ENCODE results near the gene E2F6.
"Not testable (repeated sequence)": the region's sequence is repeated elsewhere in the genome, so short reads cannot be mapped to it uniquely, and the experiment has no call there.

Gene E2F6

DNA sequence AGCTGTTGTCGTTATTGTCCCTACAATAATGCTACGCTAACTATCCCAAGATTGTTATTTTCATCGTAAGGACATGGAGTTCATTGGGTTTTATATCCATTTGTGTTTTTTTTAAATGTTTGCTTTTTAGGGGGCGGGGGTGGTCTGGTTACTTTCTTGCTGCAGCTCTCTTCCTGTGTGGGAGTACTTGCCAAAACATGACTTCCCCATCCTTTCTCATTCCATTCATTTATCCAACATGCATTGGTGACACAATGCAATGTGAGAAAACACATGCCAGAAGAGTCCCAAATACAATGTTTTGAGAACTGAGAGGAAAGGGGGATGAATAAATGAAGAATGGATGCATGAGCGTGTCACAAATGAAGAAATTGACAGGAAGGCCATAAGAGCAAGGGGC, 55.9 kb downstream of the E2F6 start:
- DNase-seq = no peak

DNA sequence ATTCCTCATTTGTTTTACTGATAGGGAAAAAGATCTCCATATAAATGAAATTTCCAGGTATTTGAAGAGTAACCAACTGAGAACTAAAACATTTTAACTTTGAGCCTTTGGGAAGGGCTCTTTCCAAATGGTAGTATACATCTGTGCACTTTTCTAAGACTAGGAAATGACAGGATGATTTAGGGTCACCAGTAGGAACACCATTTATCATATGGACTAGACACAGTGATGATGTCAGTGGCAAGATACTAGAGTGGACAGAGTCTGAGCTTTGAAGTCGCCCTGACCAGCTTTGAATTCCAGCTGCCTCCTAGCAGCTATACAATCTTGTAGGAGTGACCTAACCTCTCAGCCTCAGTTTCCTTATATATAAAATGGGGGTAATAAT, 56.4 kb downstream of the E2F6 start:
- no peak for DNase-seq

DNA sequence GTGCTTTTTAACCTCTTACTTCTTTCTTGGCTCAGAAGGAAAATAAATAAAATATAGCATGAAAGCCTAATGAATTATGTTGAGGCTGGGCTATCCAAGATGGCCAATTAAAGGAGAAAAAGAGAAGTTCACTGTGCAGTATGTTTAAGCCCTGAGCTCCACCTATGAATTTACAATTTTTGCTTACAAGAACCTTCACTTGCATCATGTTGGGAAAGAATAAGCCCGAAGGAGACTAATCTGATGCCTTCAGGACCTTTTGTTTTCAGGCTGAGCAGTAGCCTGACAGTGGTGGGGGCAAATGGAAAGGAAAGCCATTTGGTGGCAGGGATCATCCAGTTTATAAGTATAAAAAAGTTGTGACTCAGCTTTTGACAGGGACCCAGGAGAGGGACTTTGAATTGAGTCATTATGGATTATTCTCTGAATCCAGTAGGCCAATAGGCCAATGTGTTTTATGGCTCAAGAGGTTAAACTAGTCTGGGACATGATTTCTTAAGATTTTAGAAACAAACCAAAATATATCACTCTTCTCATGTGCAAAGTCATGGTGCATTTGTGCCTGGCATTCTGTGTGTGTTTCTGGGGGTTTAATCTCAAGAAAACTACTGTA, 56.9 kb downstream of the E2F6 start:
- DNase-seq = no peak

DNA sequence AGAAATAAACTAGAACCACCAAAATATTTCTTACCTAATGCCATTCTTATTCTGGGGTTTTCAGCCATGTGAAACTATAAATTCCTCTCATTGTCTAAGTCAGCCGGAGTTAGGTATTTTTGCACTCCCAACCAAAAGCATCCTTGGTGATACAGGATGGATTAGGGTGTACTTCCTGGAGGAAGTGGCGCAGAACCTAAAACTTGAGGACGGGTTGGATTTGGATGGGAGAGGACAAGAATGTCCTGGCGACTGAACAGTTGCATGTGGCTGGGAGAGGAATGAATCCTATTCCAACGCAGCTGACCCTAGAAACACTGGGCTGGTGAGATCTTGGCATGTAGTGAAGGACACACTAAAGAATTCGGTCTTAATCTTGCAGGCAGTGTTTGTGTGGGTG, 58.5 kb downstream of the E2F6 start:
- no peak for DNase-seq

DNA sequence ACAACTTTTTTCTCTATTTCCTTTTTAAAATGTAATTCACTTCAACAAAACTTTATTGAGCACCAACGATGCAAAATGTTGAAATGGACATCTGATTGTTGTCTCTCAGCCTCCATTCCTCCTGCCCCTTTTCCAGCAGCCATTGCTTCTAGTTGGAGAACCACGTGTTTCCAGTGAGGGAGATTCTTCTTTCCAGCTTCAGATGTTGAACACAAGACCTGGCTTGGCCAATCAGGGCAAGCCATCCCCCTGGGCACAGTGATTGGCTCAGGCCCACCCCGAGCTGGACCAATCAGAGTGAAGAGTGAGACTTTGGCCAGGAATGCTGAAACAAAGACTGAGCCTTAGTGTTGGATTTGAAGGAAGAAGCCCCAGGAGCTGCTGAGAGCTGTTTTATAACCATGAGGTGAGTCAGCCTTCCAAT, 59.0 kb downstream of the E2F6 start:
- no peak for DNase-seq

DNA sequence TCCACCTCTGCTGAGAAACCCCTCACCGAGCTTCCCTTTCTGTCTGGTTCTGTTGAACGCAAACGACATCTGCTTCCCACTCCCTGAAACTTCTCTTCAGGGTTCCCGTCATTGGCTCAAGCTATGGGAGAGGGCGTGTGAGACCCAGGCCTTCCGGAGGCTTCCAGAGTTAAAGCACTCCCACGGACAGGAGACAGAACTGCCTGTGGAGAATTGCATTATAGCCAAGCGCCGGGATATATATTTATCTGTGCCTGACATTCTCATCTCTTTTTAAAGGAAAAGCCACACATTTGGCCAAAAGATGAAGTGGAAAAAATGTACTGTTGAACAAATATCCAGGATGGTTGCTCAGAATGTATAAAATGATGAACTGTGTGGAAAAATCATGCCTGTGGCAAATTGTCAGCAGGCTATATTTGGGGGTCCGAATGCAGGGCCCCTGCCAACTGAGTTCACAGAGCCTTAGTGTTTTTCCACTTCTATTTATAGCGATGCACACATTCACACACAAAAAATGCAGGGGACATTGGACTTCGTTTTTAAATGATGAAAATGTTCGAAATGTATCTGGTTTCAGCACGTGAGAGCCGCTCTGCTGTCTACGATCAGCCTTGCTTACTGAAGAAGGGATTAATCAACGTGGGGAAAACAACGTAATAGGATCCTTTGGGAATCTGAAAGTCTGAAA, 59.5 kb downstream of the E2F6 start:
- no peak for DNase-seq

DNA sequence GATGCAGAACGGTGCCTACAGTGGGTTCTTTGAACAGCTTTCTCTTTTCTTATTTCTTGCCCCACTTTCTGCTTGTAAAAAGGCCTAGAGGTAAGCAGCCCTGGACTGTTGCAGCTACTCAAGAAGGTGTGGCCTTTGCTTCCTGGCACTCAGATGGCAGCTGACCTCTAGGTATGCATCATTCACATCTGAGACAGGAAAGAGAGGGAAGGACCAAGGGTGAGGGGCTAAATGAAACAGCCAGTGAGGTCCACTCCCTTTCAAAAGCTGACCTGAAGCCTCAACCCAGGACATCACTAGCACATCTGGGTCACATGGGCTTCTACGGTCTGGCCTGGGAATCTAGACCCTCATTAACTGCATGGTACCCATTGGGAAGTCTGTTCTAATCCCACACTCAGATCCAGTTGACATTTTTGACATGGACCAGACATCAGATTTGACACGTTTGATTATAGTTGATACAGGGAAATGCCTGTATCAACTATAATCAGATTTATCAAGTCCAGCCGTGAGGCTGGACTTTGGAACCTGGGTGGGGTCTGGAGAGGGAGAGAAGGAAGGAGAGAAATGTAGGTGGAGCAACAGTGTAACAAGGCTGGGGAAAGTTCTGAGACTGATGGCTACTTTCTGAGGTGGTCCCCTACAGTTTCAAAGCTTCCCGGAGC, 60.2 kb downstream of the E2F6 start:
- no peak for DNase-seq

DNA sequence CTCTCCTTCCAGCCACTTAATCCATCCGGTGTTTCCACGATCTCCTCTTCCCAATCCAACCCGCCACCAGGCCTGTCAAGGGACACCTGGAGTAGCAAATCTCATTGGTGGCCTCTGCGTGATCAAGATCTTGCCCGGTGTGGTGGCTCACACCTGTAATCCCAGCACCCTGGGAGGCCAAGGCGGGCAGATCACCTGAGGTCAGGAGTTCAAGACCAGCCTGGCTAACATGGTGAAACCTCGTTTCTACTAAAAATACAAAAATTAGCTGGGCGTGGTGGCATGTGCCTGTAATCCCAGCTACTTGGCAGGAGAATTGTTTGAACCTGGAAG, 60.9 kb downstream of the E2F6 start:
- not testable (repeated sequence) for DNase-seq

DNA sequence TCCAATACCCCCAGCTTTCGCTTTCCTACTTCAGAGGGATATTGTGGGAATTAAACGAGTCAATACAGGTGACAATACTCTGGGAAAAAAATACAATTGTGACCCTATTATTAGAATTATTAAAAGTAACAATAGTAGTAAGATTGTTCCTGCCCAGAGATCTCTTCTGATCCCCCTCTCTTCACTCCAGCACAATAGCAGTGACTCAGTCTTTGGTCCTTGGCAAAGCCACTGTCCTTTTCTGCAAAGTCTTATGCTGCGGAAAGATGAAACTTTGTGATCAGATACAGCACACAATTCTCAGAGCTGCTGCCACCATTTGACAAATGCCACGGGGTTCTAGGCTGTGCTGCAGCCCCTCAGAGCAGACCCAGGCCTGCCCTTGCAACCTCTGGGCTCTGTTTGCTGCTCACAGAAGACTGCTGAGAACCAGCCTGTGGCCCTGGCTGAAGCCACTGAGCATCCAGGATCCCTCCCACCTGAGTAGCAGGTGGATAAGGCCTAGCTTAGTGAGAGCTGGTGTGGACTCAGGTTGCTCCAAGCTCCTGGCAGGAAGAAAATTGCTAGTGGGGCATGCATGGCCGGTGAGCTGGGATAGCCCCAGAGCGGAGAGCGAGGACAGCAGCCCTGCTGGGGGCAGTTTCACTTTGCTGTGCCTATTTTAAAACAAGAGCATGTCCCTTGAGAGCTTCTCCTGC, 61.4 kb downstream of the E2F6 start:
- DNase-seq = no peak

DNA sequence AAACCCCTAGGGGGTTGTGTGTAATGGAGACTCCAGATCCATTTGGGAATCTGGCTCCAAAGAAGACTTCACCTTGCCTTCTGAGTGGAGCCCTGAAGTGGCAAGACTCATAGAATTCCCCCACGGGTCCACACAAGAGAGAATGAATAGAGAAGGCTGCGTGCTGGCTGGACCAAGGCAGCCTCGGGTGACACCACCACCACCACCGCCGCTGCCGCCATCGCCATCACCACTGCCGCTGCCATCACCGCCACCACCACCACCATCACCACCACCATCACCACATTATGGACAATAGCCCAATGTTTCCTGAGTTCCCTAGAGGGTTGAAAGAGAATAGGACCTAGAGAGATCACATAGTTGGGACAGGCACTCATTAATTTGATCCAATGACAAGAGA, 63.5 kb downstream of the E2F6 start:
- no peak for DNase-seq

DNA sequence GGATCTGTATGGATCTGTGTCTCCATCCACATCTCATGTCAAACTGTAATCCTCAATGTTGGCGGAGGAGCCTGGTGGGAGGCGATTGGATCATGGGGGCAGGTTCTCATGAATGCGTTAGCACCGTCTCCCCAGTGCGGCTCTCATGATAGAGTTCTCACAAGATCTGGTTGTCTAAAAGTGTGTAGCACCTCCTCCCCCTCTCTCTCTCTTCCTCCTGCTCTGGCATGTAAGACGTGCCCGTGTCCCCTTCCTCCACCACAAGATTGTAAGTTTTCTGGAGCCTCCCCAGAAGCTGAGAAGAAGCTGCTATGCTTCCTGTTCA, 66.6 kb downstream of the E2F6 start:
- no peak for DNase-seq

DNA sequence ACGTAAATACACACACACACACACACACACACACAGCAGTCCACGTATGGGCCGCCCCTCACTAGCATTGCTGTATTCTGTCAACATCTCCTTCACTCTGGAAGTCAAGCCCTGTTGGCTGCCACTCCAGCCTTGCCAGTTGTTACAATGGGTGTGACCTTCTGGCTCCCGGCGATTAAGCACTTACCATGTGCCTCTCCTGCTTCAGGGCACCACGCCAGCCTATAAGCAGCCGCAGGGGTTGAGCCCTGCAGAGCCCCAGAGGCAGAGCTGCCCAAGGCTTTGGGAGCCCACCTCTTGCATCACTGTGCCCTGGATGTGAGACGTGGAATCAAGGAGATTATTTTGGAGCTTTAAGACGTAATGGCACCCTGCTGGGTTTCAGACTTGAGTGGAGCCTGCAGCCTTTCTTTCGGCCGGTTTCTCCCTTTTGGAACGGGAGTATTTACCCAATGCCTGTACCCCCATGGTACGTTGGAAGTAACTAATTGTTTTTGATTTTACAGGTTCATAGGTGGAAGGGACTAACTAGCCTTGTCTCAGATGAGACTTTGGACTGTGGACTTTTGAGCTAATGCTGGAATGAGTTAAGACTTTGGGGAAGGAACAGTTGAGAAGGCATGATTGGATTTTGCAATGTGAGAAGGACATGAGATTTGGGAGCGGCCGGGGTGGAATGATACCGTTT, 67.1 kb downstream of the E2F6 start:
- DNase-seq = no peak

DNA sequence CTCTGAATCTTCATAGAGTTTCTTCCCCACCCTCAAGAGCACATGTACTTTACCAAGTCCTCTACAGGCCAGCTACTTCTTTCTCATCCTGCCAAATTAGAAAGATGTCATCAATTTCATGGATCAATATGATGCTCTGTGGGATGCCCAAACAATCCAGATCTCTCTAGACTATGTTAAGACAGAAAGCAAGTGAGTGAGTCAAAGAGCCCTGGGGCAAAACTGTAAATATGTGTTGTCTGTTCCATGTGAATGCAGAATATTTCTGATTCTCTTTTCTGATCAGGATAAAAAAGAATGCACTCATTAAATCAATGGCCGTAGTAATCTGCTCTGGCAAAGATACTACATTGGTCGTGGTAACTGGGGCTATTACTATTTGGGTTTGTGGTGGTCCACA, 68.4 kb downstream of the E2F6 start:
- no peak for DNase-seq

DNA sequence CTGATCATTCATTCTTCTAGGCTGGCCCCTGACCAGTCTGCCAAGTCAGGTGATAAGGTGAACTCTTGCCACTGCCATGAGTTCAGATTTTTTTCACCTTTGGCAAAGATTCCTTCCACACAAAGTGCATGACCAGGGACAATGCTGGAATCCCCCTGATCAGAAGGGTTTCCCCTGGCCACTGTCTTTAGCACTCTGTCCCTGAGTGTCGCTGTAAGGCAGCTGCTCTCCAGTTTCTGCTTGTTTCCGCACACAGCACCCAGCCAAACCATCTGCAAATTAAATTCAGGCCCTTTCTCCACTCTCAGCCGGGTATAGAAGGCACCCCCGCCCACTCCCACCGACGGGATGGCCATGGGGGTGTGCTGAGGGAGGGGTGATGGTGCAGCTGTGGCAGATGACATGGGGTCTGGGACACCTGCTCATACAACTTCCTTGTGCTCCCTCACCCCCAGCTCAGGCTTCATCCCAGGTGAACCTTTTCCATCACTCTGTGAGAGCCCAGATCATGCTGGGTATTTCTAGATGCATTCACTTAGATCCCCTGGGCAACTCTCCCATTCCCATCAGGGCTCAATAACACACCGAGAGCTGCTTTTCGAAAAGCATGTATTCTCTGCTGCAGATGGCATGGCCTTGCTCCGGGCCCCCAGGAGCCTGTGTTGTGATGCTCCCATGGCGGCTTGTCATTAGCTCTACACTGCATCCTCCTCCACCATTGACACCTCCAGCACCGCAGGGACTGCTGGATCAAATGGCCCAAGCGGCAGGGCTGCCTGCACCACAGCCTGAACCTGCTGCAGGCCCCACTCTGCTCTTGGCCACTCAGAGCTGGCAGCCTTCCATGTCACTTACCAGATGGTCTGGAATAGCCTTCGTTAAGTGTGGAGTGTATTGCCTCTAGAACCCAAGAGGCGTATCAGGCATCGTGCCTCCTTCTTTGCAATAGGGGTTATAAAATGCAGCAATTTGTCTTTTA, 69.2 kb downstream of the E2F6 start:
- DNase-seq = no peak

DNA sequence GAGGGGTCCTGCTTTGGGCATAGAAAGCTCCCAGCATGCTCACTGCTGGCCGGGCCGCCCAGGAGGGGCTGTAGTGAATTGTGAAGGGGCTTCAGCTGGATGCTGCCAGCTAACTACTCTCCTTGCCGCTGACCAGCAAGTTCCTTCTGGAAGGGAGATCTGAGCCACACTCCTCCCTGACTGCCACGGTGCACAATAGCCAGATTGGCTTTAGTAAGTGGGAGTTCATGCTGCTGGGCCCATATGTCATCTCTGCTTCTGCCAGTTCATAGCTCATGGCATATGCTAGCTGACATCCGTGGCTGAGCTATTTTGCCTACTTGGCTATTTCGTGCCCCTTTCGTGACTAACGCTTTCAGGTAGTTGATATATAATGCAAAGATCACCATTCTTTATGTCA, 69.9 kb downstream of the E2F6 start:
- no peak for DNase-seq

DNA sequence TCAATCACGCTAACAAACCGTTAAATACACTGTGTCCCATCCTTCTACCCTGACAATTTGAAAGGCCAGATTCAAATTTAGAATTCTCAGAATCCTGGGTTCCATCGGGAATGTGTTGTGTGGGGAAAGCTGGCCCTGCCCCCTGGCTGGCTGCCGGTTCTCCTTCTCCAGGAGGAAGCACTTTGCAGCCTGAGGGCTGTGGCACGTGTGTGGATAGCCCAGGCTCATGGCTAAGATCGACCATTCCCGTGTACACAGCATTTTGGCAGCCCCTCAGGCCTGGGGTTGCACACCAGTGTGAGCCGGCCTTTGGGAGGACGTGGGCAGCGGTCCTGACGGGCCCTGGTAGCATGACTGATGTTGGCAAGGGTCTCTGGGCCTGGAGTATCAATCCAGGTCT, 70.6 kb downstream of the E2F6 start:
- no peak for DNase-seq

All from activated CD4-positive, alpha-beta T cell treated with anti-CD3 and anti-CD28 coated beads, Interleukin-2, amount 50 U/mL, for 1 hour (primary cell).